Heart left ventricle (tissue), 16 donors: ENCODE data around the gene EFCAB5. TPM values are rescaled to one million over a fixed set of nuclear protein-coding genes. Genes with fewer than 3 reads are reported as not detected.

Source experiments
- ATAC-seq, 4 donors: fragments of 200-7000 bp; cut with Tn5 transposase; one replicate each; pipeline ENCODE4 v1.9.1; 2020 to 2022; ENCODE audit warnings: moderate library complexity in 4 of 4, mild to moderate bottlenecking in 3 of 4, moderate number of reproducible peaks in 1 of 4
- DNase-seq, 5 donors: peaks; one replicate each; pipeline ENCODE4 v3.0.0-alpha.2; 2020
- H3K27ac ChIP-seq, 12 donors: fragments of 200-600 bp; sonication (generic) in 4 of 12; one replicate each; pipeline versions ENCODE4 v1.5.0 to v1.8.0; 2016 to 2022; ENCODE audit warnings: mild to moderate bottlenecking in 2 of 12
- H3K27me3 ChIP-seq, 9 donors: fragments of 200-600 bp; sonication (generic) in 2 of 9; one replicate each; pipeline versions ENCODE4 v1.5.1 to v1.8.0; 2016 to 2022; ENCODE audit warnings: mild to moderate bottlenecking in 3 of 9
- H3K36me3 ChIP-seq, 9 donors: fragments of 200-600 bp; sonication (generic) in 2 of 9; one replicate each; pipeline versions ENCODE4 v1.5.0 to v1.8.0; 2018 to 2022; ENCODE audit warnings: mild to moderate bottlenecking in 2 of 9
- H3K4me1 ChIP-seq, 12 donors: fragments of 200-600 bp; sonication (generic) in 4 of 12; one replicate each; pipeline versions ENCODE4 v1.5.0 to v1.8.0; 2016 to 2022; ENCODE audit warnings: mild to moderate bottlenecking in 3 of 12
- H3K4me3 ChIP-seq, 12 donors: fragments of 200-600 bp; sonication (generic) in 4 of 12; one replicate each; pipeline versions ENCODE4 v1.5.0 to v1.8.0; 2017 to 2022; ENCODE audit warnings: mild to moderate bottlenecking in 9 of 12, moderate library complexity in 4 of 12
- H3K9me3 ChIP-seq, 12 donors: fragments of 200-600 bp; sonication (generic) in 4 of 12; one replicate each; pipeline versions ENCODE4 v1.5.0 to v1.8.0; 2016 to 2022; ENCODE audit warnings: mild to moderate bottlenecking in 1 of 12
- CTCF ChIP-seq, 12 donors: fragments of 200-600 bp; sonication (generic) in 4 of 12; IDR thresholded peaks; one replicate each; pipeline versions ENCODE4 v1.5.0 to v1.8.0; 2018 to 2022; ENCODE audit warnings: antibody characterized with exemption in 12 of 12, mild to moderate bottlenecking in 5 of 12
- POLR2A ChIP-seq, 2 donors: fragments of 450-650 bp; IDR thresholded peaks; one replicate each; pipeline ENCODE4 v1.6.1; 2017; ENCODE audit warnings: antibody characterized with exemption in 2 of 2, mild to moderate bottlenecking in 2 of 2, moderate library complexity in 2 of 2
- WGBS, 4 donors: extraction: QIAGEN DNeasy Blood & Tissue Kit in 2 of 4; methylation state at CpG; one replicate each; pipeline versions ENCODE4 v1.1.5 to v1.1.7; 2013 to 2018; 5-methylcytosine and 5-hydroxymethylcytosine counted together
- intact Hi-C, 10 donors: fragments of 100-400 bp; cut with DNase I; formaldehyde crosslinking; loops; one replicate each; pipeline versions ENCODE4 v1.11.1 to v1.14.2; 2022
- polyA plus RNA-seq, 2 donors: library from polyadenylated mRNA; stranded (reverse); fragments of 200-250 nt; gene quantifications; one replicate each; pipeline ENCODE4 v1.2.3, GENCODE V29; 2013
- total RNA-seq, 9 donors: library from RNA; depleted of rRNA in 2 of 9; stranded (reverse); fragments of >200 nt in 2 of 9; fragmentation: NEBNext Ultra II Directional in 3 of 9; extraction: Animal tissue kit (Norgen Biotek cat#: 25700) in 3 of 9; gene quantifications; one replicate each; pipeline versions ENCODE4 v1.1.0 to v1.2.4, GENCODE V29; 2016 to 2023
- donor health status: ischemic (EF 13 %, LVEDD 7.1; RV severe dilation, severe dysfunction).
- donor health status: healthy with polysubstance abuse.
- donor health status: DM: no; HTN: yes; CAD: no.
- donor health status: DM: no; HTN: no; CAD: no.
- donor health status: ischemic (EF 25% LVEDD 6.9; RV normal size, moderate dysfunction).
- donor health status: ischemic (EF 25% LVEDD 5.7; RV mildly dilated, moderate dysfunction).
- donor health status: healthy.
- donor health status: DM: yes; HTN: yes; CAD: no.
- donor health status: ischemic (EF 35%, LVEDD 5.7; RV mildly dilated, moderate dysfunction).
- donor health status: nonischemic (EF 11% LVEDD 7.7; RV severe dilation, severe dysfunction).
- donor health status: DM: yes; HTN: yes; CAD: no.
- donor health status: PGD.
- donor health status: ischemic (EF 29% LVEDD 5.4; RV normal size, mild dysfunction).
- donor health status: nonischemic (EF 23%, LVEDD 6.1; RV moderate dilation, normal function).

EFCAB5 gene
- total and polyA plus RNA-seq, 11 donors = 0.01 to 1.2 (median 0.61) TPM; not detected in 6

- Histone ChIP-seq H3K4me3 (no peak overlapping the region), H3K4me1 (peaks cover 0 to 15% (median 4%) of the 10 kb centered on the region in 12 donors), H3K36me3 (no peaks in the 10 kb centered on the region), H3K9me3 (no peaks in the 10 kb centered on the region), H3K27ac (no peak overlapping the region), H3K27me3 (no peaks in the 10 kb centered on the region)
- peak; percentile 40 to 72 (median 68) for ATAC-seq
- DNase-seq = peak in 2 of 5 donors; percentile 23 to 29
- intact Hi-C loops = loop anchor here in 6 of 10 donors (5.0 to 10.0 kb wide), 9 partner anchors 59 to 519 kb away; partner anchors contain the start of gene GIT1 (in 2 of the 6)
- WGBS, 4 donors = 15 to 16% (median 15%) methylated on average over 11 to 12 of the region's 12 CpGs
- TF ChIP-seq CTCF (IDR thresholded peaks at IDR 0.05) (peak; percentile 73 to 92 (median 83)), POLR2A (IDR thresholded peaks at IDR 0.05) (no peak)
Measured at GRCh38 chr17:30093463-30094147, 152.2 kb downstream of the EFCAB5 start.

DNA sequence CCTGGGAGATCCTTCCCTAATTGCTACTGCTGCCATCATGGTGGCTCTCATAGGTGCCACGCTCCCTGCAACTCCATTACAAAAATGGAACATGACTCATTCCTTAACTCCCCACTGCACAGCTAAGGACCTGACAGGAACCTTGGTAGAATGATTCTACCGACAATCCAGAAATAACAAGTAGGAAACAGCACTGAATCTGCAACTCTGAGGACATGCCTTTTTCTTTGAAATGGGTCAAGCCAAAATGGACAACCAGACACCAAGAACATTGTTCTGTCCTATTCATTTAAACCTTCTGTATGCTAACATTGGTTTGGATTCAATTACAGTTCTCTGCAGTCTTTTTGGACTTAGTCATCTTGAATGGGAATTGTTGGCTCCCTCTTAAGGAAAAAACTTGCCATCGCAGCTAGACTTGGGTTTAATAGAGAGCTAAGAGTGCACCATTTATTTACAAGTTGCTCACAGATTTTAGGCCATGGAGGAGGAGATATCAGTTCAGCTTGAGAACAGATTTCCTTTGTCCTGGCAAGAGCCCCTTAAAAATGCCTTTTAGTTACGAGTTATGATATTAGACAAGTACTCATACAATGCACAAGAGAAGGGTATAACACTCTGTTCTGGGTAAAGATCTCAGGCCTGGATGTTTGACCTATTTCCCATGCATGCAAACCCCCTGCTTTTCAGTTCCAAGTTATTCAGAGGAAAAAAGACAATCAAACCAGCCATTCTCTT lies 154.2 kb downstream of the EFCAB5 start:
- H3K36me3 ChIP-seq = no peaks in the 10 kb centered on the region
- intact Hi-C loops = loop anchor here in 6 of 10 donors (10.0 kb wide), 5 partner anchors 61 to 521 kb away; partner anchors contain the start of gene GIT1 (in 2 of the 6)
- no peaks in the 10 kb centered on the region for H3K27me3 ChIP-seq
- peak overlapping the region in 1 of 12 donors; percentile 30 for H3K27ac ChIP-seq
- H3K4me3 ChIP-seq = no peak overlapping the region
- no peak for DNase-seq
- H3K4me1 ChIP-seq = peaks cover 0 to 15% (median 4%) of the 10 kb centered on the region in 12 donors
- TF ChIP-seq POLR2A (IDR thresholded peaks at IDR 0.05) (no peak), CTCF (IDR thresholded peaks at IDR 0.05) (peak in 11 of 12 donors; percentile 13 to 53 (median 33))
- 41 to 45% (median 43%) methylated on average over 4 of the region's 4 CpGs for WGBS, 4 donors
- no peaks in the 10 kb centered on the region for H3K9me3 ChIP-seq
- ATAC-seq = peak in 3 of 4 donors; percentile 52 to 71 (median 60)

DNA sequence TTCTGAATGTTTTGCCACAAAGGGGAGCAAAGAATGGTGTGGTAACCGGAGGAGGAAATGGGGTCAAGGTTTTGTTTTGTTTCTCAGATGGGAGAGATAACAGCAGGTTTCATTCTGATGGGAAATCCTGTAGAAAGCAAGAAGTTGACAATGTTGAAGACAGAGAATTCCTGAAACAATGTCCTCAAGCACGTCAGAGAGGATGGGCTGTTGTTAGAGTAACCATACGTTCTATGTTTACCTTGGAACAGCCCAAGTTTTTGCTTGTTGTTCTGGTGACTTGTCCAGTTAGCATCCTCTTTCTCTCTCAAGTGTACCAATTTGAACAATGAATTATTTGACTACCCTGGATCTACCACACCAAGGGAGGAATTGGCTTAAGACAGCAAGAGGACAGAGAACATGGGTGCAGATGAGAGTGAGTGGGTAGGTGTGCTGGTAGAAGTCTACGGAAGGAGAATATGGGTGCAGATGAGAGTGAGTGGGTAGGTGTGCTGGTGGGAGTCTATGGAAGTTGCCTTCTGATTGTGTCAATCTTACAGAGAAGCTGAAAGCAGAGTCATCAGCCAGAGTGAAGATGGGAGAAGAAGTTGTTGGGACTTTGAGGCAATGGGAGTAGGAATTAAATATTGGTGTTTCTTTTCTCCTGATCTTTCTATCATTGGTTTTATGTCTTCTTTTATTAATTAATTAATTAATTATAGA lies 160.4 kb downstream of the EFCAB5 start:
- H3K4me1 ChIP-seq = peaks cover 0 to 10% (median 0%) of the 10 kb centered on the region in 12 donors
- intact Hi-C loops = loop anchor here in 4 of 10 donors (5.0 to 10.0 kb wide), 3 partner anchors 175 to 235 kb away; partner anchors contain the start of gene TMIGD1 (in 1 of the 4)
- TF ChIP-seq CTCF (IDR thresholded peaks at IDR 0.05) = no peak
- no peak for TF ChIP-seq POLR2A (IDR thresholded peaks at IDR 0.05)
- H3K4me3 ChIP-seq = no peak overlapping the region
- H3K27ac ChIP-seq = no peak overlapping the region
- no peaks in the 10 kb centered on the region for H3K27me3 ChIP-seq
- 61 to 63% (median 61%) methylated on average over 4 of the region's 4 CpGs for WGBS, 4 donors
- no peaks in the 10 kb centered on the region for H3K9me3 ChIP-seq
- H3K36me3 ChIP-seq = no peaks in the 10 kb centered on the region
- DNase-seq (no peak), ATAC-seq (no peak)
